HG03064 (cell line): ENCODE measurements around the gene ADM2.

Experiments used
- ATAC-seq: cut with Tn5 transposase; IDR thresholded peaks from one replicate; pipeline ENCODE4 v1.9.1; 2021; ENCODE audit warnings: low read depth; ENCODE audit not compliant: unreplicated experiment

ADM2 gene

DNA sequence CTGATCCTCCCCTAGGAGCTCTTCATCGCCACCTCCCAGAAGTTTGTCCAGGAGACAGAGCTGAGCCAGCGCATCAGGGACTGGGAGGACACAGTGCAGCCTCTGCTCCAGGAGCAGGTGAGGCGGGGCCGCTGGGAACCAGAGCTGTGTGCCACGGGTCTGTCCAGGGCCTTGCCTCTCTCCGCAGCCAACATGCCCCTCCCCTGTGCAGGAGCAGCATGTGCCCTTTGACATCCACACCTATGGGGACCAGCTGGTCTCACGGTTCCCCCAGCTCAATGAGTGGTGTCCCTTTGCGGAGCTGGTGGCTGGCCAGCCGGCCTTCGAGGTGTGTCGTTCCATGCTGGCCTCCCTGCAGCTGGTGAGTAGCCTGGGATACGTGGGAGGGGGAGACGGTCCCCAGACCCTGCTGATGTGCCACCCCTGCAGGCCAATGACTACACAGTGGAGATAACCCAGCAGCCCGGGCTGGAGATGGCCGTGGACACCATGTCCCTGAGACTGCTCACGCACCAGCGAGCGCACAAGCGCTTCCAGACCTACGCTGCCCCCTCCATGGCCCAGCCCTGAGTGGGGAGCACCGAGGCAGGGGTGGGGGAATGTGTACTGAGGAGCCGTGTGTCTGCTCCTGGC is 41.6 kb downstream of the ADM2 start:
- no peak for ATAC-seq

DNA sequence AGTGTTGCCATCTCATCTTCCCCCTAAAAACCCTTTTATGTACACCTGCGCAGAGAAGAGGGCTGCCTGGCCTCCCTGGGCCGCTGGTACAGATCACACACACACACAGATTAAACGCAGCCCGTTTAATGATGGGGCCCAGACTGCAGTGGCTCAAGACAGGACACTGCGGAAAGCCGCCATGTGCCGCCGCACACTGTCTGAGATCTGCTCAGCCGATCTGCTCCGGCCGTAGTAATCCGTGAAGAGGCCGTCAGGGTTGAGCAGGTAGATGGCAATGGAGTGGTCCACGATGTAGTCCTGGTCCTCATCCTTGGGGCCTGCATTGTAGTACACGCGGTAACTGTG is 42.1 kb downstream of the ADM2 start:
- ATAC-seq = no peak

DNA sequence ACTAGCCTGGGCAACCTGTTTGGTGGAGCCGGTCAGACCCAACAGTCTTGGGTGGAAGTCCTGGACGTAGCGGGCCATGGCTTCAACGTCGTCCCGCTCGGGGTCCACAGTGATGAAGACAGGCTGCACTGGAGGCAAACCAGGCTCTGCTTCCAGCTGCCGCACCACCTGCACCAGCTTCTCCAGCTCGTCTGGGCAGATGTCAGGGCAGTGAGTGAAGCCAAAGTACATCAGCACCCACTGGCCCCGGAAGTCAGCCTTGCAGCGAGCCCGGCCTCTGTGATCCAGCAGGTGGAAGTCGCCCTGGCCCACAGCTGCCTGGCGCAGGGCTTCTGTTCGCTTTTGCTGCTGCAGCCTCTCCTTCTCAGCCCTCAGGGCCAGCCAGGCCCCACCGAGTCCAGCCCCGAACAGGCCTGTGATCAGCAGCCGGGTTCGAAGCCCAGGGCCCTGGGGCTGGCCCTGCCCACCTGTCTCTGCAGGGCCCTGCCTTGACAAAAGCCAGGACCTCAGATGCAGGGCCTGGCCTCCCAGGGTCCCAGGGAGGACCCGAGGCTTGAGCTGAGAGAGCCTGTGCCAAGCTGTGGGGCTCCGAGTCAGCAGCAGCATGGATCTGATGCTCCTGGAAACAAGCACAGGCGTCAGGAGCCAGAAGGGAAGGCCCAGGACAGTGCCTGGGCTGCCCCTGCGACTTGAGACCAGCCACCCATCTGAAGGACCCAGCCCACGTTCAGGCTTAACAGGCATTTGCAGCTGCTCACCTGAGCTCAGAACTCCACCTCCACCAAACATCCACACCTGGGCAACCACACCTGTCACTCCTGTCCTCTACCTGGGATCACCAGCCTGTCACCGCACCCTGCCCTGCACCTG is 42.7 kb downstream of the ADM2 start:
- no peak for ATAC-seq

DNA sequence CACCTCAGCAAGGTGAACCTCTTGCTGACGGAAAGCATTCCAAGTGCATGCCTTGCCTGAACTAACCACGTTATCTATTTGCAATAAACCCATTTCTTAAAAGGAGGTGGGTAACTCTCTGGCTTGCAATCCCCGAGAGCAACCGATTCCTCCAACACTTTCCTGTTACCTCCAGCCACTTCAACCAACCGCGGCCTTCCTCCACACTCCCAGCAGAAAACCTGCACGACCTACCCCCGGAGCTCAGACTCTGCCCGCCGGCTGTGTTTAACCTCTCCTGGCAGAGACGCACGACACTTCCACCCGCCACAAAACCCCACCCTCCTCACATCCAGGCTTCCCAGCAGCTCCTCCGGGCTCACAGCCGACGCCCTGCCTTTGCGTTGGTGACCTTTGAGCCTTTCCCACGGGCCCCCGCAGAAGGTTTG is 43.3 kb downstream of the ADM2 start:
- ATAC-seq = no peak

DNA sequence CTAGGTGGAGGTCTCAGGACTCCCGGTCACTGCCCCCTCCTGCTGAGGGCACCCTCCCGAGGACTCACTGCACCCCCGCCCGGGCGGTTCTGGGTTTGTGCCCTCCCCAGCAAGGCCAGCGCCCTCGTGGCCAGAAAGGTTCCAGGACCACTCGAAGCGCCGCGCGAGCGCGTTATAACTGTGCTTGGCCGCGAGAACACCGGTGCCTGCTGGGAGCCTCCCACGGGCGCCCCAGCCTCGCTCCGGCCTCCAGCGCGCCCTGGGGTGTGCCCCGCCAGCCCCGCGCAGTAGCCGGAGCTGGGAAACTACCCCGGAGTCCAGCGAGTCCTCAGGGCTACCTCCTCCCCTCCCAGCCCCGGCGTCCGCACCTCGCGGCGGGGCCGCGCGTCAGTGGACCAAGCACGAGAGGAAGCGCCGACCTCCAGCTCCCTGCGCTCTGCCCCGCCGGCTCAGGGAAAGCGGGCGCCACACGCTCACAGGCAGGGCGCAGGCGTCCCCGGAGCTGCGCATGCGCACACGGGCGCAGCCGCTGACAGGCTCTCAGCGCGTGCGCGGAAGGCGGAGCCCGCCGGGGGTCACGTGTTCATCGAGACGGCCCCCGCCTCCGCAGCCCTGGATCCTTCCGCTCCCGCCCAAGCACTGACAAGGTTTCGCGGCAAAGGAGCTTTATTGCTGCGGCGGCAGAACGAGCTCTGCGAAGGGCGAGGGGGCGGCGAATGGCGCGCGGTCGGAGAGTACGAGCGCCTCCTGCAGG is 43.9 kb downstream of the ADM2 start, which contains the start of gene SCO2:
SCO2 (minus strand) TSS at position 495 of the 754 bp plus-strand sequence. CDS start 1,187 bp downstream, outside the sequence.
- peak; percentile 39 for ATAC-seq

DNA sequence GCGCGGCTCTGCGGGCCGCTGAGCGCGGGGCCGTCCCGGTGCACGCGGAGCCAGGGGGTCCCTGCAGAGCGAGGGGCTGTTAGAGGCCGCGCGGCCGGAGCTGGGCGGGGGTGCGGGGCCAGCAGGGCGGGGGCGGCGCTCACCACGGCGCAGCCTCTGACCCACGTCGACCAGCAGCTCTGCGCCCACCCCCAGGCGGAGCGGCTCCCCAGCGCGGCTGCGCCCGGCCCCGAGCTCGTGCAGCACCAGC is 44.4 kb downstream of the ADM2 start:
- ATAC-seq = peak; percentile 22

DNA sequence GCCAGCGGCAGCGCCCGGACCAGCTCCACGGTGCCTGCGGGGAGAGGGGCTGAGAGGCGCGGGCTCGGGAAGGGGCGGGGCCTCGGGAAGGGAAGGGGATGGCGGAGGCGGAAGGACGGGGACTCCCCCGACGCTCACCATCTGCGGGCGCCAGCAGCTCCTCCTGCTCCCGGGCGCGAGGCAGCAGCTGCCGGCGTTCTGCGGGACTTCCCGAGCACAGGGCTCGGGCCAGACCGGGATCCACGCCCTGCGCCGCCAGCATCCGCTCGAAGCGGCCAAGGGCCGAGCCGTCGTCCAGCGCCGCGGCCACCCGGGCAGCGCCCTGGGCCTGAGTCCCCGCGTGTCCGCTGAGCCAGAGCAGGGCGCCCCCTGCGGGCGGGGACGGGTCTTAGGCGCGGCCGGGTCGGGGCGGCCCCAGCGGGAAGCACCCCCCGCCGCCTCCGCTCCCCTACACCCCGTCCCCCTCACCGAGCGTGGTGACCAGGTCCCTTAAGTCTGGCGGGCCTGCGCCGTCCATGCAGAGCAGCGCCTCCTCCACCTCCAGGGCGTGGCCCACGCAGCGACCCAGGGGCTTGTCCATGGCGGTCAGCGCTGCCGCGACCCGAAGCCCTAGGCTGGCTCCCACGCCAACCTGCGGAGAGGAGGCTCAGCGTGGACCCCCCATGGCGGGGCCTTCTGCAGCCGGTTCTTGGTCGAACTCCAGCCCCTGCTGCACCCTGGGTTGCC is 44.9 kb downstream of the ADM2 start:
- ATAC-seq = peak; percentile 22

DNA sequence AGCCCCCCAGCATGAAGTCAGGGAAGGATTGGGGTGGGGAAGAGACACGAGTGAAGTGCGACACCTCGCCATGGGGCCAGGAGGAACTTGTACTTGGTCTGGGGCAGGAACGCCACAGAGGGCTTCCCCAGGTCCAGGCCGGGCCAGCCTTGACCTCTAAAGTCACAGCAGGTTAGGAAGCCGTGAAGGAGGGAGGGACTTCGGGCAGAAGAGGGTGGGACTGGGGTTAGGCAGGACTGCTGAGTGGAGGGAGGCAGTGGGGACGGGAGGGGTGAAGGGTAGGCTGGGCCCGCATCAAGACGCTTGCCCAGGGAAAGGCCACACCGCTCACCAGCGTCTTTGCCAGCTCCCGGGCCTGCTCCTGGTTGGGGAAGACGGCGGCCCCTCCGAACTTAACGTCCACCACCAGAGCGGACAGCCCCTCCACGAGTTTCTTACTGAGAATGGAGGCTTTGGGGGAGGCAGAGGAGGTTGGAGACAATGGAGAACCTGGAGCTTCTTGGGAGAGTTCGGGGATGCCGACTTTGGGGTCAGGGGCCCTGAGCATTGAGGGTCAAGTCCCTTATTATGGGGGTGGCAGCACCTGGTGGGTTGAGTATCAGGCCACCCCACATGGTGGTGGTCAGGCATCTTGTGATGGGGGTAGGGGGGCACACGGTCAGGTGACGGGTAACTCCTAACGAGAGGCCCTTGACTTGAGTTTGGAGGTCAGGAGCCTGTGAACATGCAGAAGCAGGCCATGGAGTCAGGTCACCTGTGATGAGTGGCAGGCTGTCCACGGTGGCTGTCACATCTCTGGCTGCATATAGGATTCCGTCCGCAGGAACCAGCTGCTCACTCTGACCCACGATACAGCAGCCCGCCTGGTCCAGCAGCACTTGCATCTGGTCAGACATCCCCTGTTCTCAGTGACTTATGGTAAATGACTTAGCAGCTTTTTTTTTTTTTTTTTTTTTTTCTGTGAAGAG is 45.8 kb downstream of the ADM2 start:
- ATAC-seq = no peak

DNA sequence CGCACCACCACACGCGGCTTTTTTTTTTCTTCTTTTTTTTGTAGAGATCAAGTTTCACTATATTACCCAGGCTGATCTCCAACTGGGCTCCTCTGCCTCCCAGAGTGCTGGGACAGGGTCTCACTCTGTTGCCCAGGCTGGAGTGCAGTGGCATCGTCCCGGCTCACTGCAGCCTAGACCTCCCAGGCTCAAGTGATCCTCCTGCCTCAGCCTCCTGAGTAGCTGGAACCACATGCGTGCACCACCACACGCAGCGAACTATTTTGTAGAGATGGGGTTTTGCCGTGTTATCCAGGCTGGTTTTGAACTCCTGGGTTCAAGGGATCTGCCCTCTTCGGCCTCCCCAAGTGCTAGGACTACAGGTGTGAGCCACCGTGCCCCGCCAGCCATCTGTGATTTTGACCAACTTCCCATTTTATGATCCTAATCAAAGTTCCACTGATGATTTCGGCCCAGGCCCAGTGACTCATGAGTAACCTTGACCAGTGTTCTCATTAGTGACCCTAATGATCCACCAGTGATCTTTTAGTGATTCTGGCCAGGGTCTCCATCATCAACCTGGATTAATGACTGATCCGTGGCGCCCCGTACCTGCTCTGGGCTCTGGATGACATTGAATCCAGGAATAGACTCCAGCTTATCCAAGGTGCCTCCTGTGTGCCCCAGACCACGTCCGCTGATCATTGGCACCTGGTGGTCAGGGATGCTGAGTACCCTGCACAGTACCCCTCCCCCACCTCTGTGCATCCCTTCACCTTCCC is 46.8 kb downstream of the ADM2 start:
- no peak for ATAC-seq

DNA sequence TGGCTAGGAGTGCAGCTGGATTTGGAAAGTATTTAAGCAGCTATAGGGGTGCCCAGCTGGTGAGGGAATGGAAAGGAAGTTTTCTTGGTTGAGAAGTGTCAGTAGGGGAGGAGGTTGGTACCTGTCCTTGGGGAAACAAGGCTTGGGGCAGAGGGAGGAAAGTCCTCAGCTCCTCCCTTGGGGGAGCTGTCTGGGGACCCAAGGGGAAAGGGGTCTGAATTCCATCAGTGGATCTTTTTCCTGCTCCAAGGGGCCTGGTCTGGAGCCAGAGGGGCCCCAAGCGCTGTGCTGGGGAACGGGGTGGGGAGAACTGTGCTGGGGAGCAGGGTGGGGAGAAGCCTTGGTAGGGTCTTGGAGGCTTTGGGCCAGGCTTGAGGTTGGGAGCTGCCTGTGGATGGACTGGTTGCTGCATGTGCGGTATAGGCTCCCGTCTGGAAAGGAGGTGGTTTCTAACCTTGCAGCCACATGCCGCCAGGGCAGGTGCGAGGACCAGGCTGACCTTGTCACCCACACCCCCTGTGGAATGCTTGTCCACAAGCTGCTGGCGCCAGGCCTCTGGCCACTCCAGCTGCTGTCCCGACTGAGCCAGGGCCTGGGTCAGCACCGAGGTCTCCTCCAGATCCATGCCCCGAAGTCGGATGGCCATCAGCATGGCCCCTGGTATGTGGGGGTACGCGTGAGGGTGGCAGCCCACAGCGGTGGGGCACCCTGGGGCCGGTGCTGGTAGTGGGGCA is 47.5 kb downstream of the ADM2 start:
- ATAC-seq = no peak

DNA sequence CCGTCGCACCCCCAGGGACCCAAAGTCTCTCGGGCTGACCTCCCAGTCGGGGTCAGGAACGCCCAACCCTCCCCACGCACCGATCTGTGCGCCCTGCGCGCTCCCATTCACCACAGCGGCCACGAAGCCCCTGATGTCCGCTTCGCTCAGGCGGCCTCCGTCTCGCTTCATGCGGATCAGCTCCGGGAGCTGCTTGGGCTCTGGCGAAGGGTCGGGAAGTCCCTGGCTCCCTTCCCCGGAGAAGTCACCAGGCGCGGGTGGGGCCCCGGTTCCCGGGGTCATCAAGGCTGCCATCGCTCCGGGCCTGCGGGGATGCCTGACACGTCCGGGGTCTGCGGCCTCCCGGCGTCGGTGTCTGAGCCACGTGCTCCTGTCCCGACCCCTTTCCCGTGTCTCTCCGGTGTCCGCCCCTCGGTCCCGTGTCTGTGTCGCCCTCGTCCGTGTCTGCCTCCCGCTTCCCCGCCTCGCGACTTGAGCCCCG is 48.1 kb downstream of the ADM2 start:
- no peak for ATAC-seq

DNA sequence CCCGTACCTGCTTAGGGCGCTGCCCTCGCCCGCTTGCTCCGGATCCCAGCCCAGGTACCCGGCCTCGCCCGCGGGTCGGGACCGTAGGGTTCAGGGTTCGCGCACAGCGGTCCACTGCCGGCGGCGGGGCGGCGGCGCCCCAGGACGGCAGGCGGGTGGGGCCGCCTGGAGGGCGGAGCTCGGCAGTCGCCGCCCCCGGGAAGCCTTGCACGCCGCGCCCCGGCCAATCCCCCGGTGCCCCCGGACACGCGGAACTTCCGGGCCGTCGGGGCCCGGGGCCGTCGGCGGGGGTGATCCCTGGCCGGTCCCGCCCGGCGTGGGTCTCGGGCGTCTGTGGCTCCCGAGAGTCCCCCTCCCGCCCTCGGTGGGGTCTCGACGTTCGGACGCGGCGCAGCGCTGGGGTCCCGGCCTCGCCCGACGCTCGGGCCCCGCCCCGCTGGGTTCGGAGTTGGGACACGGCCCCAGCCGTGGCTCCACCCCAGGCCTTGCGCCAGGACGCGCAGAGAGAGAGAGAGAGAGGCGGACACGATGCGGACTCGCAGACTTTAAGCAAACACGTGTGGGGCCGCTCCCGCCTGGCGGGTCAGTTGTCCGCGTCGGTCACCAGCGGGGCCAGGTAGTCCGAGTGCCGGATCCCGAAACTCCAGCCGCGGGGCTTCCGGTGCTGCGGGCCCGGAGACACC is 48.7 kb downstream of the ADM2 start, which contains the start of gene TYMP:
TYMP (minus strand) TSS at position 116 of the 683 bp plus-strand sequence. CDS start 303 bp downstream, outside the sequence.
- ATAC-seq = no peak

DNA sequence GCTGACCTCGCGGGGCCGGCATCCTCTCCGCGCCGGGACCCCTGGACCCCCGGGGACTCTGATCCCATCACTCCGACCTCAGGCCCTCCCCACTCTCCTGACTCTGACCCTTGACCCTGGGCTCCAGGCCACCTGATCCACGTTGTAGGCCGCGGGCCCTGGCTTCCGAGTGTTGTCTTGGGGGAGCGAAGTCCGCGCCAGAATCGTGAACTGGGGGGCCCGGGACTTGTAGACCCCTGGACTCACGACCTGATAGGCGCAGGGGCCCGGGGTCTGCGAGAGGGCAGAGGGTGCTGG is 49.2 kb downstream of the ADM2 start:
- no peak for ATAC-seq

DNA sequence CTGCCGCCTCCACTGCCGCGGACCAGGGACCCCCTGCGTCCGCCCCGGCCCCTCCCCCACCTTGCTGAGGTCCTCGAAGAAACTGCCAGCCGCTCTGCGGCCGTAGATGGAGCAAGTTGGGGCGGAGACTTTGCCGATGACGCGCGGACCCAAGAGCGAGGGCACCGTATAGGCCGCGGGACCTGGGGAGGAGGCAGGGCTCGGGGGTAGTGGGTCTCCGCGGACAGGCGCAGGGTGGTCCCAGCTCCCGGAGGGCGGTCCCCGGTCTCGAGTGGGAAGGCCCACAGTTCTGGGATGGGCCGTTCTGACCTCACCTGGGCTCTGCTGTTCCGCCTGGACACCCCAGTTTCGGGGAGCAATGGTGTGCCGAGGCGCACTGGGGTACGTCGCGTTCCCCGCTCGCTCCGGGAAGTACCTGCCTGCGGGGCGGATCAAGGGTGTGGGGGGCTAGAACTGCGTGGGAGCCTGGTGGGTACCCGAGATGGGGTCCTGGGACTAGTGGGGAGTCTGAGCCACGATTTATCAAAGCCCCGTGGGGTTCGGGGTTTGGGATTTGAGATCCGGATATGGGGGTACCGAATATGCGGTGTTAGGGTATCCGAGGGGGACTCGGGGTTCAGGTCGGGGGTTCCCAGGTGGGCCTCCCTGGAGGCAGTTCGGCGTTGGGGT is 49.7 kb downstream of the ADM2 start:
- ATAC-seq = no peak

DNA sequence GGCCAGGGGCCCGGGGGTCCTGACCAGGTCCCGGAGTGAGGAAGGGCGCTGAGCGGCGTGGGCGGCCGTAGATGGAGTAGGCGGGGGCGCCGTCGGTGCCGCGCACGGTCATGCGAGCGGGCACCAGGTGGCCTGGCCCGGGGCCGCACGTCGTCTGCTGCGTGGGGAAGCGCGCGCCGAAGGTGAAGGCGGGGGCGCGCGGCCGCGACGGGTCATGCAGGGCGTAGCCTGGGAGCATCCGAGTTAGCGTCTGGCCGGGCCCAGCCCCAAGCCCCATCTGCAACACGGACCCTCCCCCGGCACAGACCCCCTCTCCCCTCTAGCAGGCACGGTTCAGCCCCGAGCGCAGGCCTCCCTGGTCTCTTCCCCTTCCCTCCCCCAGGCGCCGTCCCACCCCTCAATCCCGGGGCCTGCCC is 50.2 kb downstream of the ADM2 start:
- no peak for ATAC-seq

DNA sequence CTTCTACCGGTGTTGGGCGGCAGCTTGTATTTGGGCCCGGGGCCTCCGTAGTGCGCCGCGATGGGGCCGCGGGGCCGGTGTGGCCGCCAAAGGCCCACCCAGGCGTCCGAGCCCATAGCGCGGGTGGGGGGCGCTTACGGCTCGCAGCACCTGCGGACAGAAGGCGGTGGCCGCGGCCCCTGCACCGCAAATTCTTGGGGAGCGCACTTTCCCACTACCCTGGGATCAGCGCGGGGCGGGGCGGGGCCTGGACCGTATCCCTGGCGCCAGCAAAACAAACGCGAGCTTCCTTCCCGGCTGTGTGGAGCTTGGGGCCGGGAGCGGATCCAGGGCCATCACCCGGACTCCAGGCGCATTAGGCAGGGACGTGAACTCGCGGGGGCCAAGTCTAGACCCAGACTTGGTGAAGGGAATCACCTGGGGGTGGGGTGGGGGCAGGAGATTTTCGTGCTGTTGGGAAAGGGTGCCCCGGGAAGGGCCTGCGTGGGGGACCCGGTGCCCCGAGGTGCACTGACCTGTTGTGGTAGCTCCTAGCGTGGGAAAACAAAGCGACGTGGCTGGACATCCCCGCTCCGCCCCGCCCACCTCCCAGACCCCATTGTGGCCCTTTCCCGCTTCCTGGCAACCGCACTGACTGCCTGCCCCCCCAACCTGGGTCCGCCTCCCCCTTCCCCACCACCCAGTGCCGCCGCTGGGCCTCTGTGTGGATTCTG is 50.8 kb downstream of the ADM2 start:
- ATAC-seq = no peak
